Suppressor macrophage treated with lipopolysaccharide for 1 hour (primary cell): ENCODE measurements around the gene SLC2A9.
"Not testable (repeated sequence)": the region's sequence is repeated elsewhere in the genome, so short reads cannot be mapped to it uniquely, and the experiment has no call there.

Experiments used
- DNase-seq, 3 donors: peaks; one replicate each; pipeline ENCODE4 v3.0.0-alpha.2; 2020 to 2022

Gene SLC2A9

DNA sequence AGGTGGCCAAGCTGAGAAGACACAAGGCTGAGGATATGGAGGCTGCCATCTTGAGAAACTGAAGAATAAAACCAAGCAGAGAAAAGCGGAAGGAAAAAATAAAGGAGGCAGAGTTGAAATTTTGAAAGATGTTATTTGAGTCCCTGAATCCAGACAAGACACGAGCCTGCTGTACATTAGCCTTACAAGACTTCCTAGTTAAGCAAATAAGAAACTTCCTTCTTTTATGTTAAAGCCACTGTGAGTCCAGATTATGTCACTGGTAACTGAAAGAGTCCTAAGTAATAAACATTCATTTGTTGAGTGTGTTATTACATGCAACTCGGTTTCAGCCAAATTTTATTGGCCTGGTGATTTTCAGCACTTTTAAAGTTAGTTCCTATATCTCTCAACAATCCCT, 209.5 kb downstream of the SLC2A9 start:
- DNase-seq = peak; percentile 26 to 53 (median 40)

DNA sequence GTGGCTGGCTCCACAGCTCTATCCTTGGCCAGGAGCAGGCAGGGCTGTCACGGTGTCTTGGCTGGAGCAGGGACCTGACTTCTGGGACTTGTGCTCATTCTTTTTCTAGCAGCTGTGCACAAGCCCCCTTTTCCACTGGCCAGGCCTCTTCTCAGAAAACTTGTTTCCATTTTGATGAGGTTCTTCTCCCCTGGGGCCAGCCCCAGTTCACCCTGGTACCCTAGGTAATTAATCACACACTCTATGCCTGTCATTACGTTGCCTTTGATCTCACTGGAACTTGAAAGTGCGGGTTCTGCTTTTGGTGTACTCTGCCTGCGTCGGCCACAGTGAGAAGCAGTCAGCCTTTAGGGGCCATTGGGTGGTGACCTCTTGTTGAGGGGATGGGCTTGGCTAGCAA, 213.2 kb downstream of the SLC2A9 start:
- no peak for DNase-seq

DNA sequence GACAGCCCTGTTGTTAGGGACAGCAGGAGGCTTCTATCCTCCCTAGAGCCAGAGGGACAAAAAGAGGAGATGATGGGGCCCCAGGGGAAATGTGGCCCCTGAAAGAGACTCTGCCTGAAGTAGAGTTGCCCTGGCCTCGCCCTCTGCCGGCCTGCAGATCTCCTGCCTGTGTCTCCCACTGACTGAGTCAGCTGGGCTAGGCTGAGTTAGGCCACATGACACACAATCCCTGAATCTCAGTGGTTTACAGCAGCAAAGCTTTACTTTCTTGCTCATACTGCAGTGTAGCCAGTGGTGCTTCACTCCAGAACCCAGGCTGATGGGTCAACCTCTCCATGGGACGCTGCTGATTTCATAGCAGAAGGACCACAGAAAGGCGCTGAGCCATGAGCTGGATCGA, 216.4 kb downstream of the SLC2A9 start:
- no peak for DNase-seq

GRCh38 chr4:9800848-9801247, 220.4 kb downstream of the SLC2A9 start:
- no peak for DNase-seq

- DNase-seq = not testable (repeated sequence)
These were observed 224.7 kb downstream of the SLC2A9 start for GRCh38 chr4:9796641-9797040.

DNA sequence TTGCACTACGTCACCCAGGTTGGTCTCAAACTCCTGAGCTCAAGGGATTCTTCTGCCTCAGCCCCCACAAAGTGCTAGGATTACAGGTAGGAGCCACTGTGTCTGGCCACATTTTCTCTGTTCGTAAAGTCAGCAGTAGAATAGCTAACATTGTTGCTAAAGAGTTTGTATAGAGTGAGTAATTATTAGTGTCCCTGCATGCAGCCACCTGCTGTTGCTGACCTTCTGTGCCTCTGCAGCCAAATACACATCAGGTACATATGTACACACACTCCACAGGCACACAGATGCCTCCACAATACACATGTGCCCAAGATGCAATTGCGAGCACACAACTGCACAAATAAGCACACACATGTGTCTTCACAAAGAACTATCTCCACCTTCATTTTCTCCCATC, 228.9 kb downstream of the SLC2A9 start:
- no peak for DNase-seq

GRCh38 chr4:9785891-9786290, 235.4 kb downstream of the SLC2A9 start:
- DNase-seq = not testable (repeated sequence)

DNA sequence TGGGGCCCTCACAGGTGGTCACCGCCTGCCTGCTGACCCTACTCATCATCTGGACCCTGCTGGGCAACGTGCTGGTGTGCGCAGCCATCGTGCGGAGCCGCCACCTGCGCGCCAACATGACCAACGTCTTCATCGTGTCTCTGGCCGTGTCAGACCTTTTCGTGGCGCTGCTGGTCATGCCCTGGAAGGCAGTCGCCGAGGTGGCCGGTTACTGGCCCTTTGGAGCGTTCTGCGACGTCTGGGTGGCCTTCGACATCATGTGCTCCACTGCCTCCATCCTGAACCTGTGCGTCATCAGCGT, 239.2 kb downstream of the SLC2A9 start:
- DNase-seq = no peak

DNA sequence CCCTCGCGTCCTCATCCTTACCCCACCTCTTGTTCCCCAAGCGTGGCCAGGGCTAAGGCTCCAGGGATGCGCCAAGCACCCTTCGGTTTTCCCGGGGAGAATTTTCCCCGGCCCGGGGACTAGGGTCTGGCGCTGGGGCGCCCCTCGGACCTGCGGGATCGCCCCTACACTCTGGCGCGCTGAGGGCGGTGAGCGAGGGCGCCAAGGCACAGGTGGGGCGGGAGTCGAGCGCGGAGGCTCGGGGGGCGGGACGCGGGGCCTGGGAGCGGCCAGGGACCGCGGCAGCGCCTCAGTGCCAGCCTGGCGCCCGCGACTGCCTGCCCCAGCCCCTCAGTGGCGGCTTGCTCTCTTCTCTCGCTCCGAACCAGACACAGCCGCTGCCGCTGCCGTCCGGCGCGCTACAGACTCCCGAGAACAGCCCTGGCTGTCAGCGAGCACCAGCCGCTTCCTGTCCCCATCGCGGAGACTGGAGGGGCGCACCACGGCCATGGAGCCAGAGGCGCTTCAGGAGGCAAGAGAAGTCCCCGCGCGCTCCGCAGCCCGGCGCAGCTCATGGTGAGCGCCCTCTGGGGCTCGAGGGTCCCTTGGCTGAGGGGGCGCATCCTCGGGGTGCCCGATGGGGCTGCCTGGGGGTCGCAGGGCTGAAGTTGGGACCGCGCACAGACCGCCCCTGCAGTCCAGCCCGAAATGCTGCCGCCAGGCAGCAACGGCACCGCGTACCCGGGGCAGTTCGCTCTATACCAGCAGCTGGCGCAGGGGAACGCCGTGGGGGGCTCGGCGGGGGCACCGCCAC, 239.8 kb downstream of the SLC2A9 start, which contains the start of gene DRD5:
Gene DRD5 (plus strand): TSS at position 292 of the 793 bp plus-strand sequence. CDS start 396 bp downstream, at position 688.
- no peak for DNase-seq
